Measurements from ENCODE around the gene GATAD2A.

- TF ChIP-seq GATA3 (IDR thresholded peaks at IDR 0.05; ENCODE audit: low read depth, low read length) (no peak), GATA2 (IDR thresholded peaks at IDR 0.05; ENCODE audit: low read depth, low read length) (no peak)
Measured at GRCh38 chr19:19548915-19549759, 143.7 kb downstream of the GATAD2A start.

Measured in SH-SY5Y (cell line).